Liver (tissue), 3 donors: ENCODE results near the gene ARAP1.

Source experiments
- CTCF ChIP-seq: fragments of 150-350 bp; IDR thresholded peaks from 2 replicates; pipeline ENCODE4 v1.5.1; 2017; ENCODE audit warnings: improper control_type of control experiment, low read depth, low read length; ENCODE audit not compliant: missing input control
- FOXA1 ChIP-seq: IDR thresholded peaks from 2 replicates; pipeline ENCODE4 v1.6.1; 2016; ENCODE audit warnings: antibody characterized with exemption
- HNF4A ChIP-seq, 2 donors: conservative IDR thresholded peaks; 2 replicates each; pipeline ENCODE4 v1.6.1; 2016; ENCODE audit warnings: antibody characterized with exemption in 2 of 2, mild to moderate bottlenecking in 2 of 2
- HNF4G ChIP-seq: IDR thresholded peaks from 2 replicates; pipeline ENCODE4 v1.6.1; 2016; ENCODE audit warnings: antibody characterized with exemption
- JUND ChIP-seq, 2 donors: IDR thresholded peaks; 2 replicates each; pipeline ENCODE4 v1.6.1; 2016; ENCODE audit warnings: antibody characterized with exemption in 2 of 2
- REST ChIP-seq: IDR thresholded peaks from 2 replicates; pipeline ENCODE4 v1.6.1; 2016; ENCODE audit warnings: antibody characterized with exemption, mild to moderate bottlenecking
- RXRA ChIP-seq, 2 donors: IDR thresholded peaks; 2 replicates each; pipeline ENCODE4 v1.6.1; 2017 to 2018; ENCODE audit warnings: antibody characterized with exemption in 2 of 2, mild to moderate bottlenecking in 1 of 2
- SP1 ChIP-seq: IDR thresholded peaks from 2 replicates; pipeline ENCODE4 v1.6.1; 2018; ENCODE audit warnings: antibody characterized with exemption, mild to moderate bottlenecking
- TAF1 ChIP-seq: conservative IDR thresholded peaks from 2 replicates; pipeline ENCODE4 v1.6.1; 2016; ENCODE audit warnings: antibody characterized with exemption, mild to moderate bottlenecking
- YY1 ChIP-seq: IDR thresholded peaks from 2 replicates; pipeline ENCODE4 v1.6.1; 2016; ENCODE audit warnings: antibody characterized with exemption, mild to moderate bottlenecking
- TF ChIP-seq, protein P1 (sequence below): IDR thresholded peaks from 2 replicates; pipeline ENCODE4 v1.6.1; 2016; ENCODE audit warnings: antibody characterized with exemption
- TF ChIP-seq, protein P2 (sequence below): IDR thresholded peaks from 2 replicates; pipeline ENCODE4 v1.6.1; 2016; ENCODE audit warnings: antibody characterized with exemption
- donor health status: healthy.
- donor health status: healthy.

GRCh38 chr11:72753341-72754148 lies 1.3 kb upstream of the ARAP1 start:
- TF ChIP-seq CTCF (no peak), HNF4G (no peak), FOXA1 (no peak), TAF1 (no peak), HNF4A (conservative IDR thresholded peaks at IDR 0.05) (no peak), SP1 (no peak), REST (no peak), YY1 (no peak), RXRA (IDR thresholded peaks at IDR 0.05) (no peak), JUND (IDR thresholded peaks at IDR 0.05) (no peak)
- TF ChIP-seq, protein P1, sequence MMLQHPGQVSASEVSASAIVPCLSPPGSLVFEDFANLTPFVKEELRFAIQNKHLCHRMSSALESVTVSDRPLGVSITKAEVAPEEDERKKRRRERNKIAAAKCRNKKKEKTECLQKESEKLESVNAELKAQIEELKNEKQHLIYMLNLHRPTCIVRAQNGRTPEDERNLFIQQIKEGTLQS, result no peak
- TF ChIP-seq, protein P2, sequence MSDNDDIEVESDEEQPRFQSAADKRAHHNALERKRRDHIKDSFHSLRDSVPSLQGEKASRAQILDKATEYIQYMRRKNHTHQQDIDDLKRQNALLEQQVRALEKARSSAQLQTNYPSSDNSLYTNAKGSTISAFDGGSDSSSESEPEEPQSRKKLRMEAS, result no peak
